T-helper 22 cell (primary cell): ENCODE data around the gene WDR45.

Experiments used
- DNase-seq: peaks from one replicate; pipeline ENCODE4 v3.0.0-alpha.2; 2020; ENCODE audit warnings: low read depth

The WDR45 gene

DNA sequence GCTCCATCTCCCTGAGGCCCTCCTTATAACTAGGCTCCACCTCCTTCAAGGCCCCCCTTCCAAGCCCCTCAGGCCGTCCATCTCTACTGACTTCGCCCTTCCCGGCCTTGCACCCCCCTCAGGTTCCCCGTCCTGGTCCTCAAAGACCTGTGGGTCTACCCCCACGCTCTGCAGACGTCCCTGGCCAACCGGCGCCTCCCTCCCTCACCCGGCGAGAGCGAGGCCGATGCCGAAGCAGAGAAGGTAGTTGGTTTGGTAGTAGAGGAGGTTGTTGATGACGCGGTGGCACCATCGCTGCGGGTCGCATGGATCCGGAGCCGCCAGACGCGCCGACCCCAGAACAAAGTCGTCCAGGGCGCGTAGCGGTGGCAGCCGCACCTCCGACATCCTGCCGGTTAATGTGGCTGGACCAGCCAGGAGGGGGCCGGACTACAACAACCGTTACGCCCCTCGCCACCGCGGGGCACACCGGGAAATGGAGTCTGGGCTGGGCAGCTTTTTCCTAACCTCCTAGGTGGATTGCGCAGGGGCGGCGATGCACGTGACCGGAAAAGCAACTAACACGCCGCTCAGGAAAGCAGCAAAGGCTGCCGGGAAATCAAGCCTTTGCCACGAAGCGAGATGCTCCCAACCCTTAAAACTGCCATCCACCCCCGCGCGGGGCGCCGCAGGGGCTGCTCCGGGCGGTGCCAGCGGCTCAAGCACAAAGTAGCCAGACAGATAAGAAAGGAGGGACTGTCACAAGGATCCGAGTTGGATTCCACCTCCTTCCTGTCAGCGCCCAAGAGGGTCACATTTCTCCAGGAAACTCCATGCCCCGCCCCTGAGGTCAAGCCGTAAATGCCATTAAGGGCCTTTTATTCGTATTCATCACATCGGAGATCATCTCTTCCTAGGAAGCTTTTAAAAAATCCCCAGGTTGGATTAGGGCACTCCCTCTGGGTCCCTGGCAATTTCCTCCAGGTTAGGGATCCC lies 5.8 kb downstream of the WDR45 start, which contains the start of gene PRAF2:
Gene PRAF2, minus strand, starts transcription at position 402 of the 975 bp plus-strand sequence. Its CDS starts 15 bp downstream, at position 387.
- peak; percentile 84 for DNase-seq

DNA sequence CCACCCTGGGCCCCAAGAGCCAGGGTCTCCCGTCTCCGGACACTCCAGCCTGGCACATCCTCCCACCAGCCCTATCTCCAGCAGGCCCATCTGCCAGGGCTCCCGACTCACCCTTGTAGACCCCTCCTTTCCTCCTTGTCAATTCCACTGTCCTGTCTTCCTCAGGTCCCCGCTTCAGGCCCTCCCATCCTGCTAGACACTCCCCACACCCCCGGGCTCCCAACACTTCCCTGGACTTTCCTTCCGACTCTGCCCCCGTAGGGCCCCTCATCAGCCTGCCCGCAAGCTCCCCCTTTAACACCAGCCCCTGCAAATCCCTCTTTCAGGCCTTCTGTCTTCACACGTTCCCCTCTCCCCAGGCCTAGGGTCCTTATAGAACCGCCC lies 7.0 kb downstream of the WDR45 start:
- no peak for DNase-seq

DNA sequence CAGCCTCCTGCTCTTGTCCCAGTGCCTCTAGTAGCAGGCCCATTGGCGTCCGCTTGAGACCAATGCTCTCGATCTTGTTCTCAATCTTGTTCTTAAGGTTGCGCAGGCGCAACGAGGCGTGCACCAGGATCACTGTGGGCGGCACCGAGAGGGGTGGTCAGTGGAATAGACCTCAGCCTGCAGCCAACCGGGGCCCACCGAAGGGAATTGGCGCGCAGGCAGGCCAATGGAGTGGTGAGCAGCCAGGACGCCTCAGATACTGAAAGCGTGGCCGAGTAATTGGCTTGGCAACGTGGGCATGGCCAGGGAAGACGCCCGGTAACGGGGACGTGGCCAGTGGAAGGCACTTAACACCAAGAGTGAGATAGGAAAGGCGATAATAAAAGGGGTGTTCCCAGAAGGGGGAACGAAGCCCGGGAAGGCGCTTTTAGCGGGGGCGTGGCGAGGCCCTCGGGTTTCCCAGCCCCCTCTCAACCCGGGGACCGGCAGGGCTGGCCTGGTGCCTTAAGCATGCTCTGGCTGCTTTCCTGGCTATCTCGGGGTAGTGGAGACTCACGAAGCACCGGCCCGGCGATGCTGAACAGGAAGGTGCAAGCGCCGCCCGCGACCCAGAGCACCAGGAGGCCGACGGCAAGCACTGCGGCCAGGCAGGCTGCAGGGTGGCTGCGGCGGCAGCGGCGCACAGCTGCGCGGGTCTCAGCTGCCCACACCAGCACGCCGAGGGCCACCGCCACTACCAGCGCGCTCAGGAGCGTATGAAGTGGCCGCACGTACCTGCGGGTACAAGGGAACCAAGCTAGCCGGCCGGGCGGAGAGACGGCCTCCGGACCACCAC lies 7.6 kb downstream of the WDR45 start:
- DNase-seq: no peak

DNA sequence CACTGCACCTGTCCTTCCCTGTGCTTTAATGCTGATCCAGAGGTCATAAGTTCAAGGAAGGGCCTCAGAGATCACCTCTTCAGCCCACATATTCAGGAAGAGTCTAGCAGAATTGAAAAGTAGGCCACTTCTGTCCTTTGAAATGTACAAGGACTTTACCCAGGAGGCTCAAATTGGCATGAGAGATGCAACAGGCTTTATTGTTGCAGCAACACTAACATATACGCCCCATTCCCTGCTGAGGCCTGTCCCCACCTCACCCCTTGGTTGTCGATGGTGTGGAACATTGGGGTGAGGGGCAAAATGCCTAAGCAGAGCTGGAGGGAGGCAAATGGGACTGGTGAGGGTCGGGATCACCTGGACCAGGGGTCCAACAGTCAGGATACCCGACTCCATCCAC lies 8.7 kb downstream of the WDR45 start:
- DNase-seq: no peak

DNA sequence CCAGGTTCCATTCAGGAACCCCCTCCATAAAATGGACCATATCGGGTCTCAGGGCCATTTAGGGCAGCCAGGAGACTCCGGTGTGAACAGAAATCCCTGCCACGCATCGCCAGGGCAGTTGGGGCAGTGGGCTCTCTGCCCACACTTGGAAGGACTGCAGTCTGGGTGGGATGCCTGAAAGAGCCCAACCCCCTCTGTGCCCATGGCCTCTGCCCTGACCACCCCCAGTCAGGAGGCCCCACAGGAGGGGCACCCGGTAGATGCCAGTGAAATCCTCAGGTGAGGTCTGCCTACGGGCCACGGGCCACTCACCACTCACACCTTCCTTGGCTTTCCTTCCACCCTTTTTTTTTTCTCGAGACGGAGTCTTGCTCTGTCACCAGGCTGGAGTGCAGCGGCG lies 10.6 kb downstream of the WDR45 start:
- no peak for DNase-seq

DNA sequence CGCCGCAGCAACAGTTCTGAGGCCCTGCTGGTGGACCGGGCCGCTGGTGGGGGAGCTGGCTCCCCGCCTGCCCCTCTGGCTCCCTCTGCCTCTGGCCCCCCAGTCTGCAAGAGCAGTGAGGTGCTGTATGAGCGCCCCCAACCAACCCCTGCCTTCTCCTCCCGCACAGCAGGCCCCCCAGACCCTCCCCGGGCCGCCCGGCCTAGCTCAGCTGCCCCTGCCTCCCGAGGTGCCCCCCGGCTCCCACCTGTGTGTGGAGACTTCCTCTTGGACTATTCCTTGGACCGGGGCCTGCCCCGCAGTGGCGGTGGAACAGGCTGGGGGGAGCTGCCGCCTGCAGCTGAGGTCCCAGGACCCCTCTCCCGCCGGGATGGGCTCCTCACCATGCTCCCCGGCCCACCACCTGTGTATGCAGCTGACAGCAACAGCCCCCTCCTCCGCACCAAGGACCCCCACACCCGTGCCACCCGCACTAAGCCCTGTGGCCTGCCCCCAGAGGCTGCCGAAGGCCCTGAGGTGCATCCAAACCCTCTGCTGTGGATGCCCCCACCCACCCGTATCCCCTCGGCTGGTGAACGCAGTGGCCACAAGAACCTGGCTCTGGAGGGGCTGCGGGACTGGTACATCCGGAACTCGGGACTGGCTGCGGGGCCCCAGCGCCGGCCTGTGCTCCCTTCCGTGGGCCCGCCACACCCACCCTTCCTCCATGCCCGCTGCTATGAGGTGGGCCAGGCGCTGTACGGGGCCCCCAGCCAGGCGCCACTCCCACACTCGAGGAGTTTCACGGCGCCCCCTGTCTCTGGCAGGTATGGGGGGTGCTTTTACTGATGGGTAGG lies 12.2 kb downstream of the WDR45 start:
- DNase-seq: no peak

DNA sequence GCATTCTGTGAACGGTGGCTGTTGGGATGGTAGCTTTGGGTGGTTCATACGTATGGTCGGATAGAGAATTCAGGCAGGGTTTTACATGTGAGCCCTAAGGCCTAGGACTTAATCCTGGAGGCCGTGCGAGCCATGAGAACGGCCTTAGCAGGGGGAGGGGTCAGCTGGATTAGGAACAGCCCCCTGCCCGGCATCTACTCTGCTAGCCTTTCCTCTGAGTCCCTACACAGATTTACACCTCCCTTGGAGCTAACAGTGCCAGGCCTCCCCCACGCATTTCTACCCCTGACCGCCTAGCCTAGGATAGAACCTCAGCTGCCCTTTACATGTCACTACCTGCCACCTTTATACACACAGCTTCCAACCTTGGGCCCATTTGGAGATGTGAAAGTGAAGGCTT lies 13.0 kb downstream of the WDR45 start:
- no peak for DNase-seq

DNA sequence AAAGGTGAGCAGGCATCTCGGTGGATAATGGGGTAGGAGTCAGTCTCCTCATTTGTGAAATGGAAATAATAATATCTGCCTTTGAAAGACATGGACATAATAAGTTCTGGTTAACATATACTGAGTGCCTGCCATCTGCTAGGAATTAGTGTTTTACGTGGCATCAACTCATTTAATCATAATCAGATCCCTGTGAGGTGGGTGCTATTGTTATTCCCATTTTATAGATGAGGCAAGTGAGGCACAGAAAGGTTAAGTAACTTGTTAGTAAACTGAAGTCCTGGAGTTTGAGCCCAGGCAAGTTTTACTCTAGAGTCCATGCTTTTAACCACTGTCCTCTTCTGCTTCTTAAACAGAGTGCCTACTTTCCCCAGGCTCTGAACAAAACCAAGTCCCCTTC lies 13.4 kb downstream of the WDR45 start:
- no peak for DNase-seq

DNA sequence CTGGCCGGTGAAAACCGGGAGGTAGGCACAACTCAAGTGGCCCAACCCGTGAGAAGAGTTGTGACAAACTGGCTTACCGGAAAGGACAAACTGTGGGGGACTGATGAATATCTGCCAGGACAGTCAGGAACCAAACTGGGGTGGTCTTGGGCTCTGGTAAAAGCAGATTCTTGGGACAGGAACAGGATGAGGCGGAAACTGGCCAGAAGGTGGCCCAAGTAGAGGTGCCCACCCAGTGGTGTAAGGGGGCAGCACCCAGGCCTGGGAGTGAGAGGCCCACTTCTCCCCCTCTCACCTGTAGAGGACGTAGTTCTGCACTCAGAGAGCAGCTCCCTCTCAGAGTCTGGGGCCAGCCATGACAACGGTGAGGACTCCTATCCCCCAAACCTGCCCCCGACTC lies 15.0 kb downstream of the WDR45 start:
- DNase-seq: no peak

DNA sequence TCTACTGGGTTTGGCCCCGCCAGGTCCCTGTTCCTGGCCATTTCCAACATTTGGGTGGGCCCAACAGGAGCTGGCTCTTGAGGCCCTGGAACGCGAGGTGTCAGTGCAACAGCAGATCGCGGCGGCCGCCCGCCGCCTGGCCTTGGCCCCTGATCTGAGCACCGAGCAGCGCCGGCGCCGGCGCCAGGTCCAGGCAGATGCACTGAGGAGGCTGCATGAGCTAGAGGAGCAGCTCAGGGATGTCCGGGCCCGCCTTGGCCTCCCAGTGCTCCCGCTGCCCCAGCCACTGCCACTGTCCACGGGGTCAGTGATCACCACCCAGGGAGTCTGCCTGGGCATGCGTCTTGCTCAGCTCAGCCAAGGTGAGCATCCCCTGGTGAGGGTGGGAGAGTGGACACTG lies 15.4 kb downstream of the WDR45 start:
- DNase-seq: no peak

DNA sequence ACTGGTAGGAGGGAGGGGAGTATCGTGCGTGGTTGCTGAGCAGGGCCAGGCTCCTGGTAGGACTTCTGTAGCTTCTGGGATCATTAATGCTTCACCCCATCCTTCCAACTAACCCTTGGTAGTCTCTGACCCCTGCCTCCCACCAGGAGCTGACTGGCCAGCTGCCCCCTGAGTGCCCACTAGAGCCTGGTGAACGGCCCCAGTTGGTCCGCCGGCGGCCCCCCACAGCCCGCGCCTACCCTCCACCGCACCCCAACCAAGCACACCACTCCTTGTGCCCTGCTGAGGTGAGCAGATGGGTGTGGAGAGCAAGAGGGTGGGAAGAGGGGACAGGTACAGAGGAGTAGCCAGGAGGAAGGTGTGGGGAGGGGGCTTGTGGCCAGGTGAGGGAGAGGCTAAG lies 16.0 kb downstream of the WDR45 start:
- DNase-seq: no peak

DNA sequence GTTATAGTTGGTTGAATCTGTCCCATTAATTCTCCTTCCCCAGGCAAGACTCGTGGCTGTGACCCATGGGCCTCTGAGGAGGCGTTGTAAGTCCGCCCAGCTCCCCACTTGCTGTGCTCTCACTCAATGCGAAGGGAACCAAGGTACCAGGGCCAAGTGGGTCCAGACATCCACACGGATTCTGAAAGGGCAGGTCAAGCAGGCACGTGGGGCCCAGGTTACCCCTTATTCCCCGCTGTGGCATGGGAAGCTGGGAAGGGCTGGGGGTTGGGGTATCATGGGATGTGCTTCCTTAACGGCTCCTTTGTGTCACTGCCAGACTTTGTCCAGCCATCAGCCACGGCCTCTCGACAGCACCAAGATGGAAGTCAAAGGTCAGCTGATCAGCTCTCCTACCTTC lies 17.8 kb downstream of the WDR45 start:
- no peak for DNase-seq

DNA sequence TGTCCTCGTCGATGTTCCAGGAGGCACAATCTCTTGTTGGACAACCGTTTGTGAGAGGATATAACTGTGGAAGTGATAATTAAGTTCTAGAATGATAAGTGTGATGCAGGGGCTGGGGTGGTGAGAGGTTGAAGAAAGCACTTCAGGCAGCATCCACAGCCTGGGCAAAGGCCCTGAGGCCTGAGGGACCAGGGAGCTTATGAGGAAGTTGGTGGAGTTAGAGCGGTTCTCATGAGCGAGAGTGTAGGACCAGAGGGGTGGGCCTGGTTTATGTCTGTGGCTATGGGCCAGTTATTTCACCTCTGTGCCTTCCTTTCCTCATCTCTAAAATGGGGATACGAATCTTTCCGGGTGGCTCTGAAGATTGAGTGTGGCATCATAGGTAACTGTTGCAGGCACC lies 18.2 kb downstream of the WDR45 start:
- no peak for DNase-seq

DNA sequence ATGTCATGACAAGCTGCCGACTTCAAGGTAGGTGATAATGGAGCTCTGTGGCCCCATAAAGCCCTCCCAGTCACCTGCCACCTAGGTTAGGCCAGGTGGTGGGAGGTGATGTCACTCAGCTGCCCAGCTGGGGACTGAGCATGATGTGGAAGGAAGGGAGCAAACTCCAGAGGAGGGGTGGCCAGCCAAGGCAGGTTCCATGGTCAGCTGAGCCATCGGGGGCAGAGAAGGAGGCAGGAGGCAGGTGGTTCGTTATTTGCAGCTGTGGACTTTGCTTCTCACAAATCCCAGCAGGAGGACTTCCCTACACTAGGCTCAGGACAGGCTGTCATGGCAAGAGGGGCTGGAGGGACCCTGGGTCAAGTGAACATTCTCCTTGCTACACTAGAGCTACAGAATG lies 18.8 kb downstream of the WDR45 start:
- no peak for DNase-seq

DNA sequence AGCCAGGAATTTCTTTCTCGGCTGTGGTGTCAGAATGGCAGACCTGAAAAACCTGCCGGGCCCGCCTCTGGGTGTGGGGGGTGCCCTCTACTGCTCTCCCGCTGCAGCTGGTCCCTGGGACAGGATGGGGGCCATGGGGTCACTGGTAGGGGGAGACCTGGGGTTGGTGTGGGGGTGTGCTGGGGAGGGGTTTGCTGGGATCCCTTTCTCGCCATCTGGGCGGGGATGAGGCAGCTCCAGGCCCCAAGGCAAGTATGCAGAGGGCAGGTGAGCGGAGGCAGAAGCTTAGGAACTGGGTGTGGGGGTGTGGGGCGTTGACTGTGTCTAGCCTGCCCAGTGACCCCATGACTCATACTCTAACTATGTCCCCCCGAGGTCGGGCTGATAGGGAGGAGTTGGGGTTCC lies 20.0 kb downstream of the WDR45 start:
- no peak for DNase-seq

DNA sequence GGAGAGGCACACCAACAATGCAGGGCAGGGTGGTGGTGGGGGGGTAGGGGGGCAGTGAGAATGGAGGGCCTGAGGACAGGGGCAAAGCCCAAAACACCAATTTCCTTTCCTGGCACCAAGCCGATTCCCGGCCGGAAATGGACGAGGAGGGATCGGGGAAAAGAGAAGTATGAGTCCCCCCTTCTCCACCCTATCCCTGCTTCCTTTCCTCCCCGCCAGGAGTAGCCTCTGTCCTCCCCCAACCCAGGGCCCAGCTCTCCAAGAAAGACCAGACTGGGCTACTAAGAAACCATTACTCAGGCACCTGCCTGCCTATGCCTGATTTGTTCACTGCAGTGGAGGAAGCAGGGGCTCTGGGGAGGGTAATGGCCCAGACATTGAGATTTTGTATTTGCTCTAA lies 20.5 kb downstream of the WDR45 start:
- DNase-seq: no peak

DNA sequence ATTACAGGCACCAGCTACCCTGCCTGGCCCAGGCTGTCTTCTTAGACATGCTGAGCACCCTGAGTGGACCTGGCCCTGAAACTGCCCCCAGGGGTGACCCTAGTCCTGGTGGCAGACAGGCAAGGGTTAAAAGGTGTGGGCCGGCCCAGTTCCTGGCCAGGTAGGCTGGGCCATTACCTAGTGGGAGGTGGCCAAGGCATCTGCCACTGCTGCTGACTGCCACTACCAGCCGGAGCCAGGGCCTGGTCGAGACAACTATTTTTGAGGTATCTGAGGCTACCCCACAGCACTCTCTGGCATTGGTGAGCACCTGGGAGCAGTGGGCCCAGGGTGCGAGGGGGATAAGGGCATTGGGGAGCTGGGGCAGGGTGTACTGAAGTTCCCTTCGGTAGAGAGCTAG lies 20.9 kb downstream of the WDR45 start, which contains the start of gene CCDC120:
Gene CCDC120, plus strand, starts transcription at position 206 of the 400 bp plus-strand sequence. CDS start 3,043 bp downstream, outside the sequence.
- no peak for DNase-seq

DNA sequence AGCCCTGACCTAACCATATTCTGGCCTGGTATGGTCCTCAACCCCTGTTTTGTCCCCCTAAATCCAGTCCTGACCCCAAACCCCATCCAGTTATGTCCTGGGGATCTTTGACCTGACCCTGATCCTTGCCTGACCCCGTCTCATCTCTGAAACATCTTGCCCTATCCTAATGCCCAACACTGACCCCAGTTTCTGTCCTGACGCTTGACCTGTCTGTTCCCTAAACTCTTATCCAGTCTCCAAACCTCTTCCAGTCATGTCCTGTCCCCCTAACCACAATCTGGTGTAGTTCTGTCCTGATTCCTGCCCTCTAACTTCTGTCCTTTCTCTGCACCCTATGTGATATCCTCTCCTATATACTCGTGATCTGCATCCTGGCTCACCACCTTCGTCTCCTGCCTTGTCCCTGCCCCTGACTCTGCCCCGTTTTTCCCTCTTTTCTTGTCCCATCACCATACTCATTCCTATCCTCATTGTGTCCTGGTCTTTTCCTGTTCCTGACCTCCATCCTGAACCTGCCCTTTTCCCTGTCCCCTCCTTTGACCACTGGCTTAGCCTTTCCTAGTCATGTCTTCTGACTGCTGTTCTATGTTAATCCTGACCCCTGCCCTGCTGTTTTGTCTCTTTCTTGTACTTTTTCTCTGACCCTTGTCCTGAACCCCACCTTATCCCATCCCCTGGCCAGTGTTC lies 25.5 kb downstream of the WDR45 start:
- DNase-seq: no peak

DNA sequence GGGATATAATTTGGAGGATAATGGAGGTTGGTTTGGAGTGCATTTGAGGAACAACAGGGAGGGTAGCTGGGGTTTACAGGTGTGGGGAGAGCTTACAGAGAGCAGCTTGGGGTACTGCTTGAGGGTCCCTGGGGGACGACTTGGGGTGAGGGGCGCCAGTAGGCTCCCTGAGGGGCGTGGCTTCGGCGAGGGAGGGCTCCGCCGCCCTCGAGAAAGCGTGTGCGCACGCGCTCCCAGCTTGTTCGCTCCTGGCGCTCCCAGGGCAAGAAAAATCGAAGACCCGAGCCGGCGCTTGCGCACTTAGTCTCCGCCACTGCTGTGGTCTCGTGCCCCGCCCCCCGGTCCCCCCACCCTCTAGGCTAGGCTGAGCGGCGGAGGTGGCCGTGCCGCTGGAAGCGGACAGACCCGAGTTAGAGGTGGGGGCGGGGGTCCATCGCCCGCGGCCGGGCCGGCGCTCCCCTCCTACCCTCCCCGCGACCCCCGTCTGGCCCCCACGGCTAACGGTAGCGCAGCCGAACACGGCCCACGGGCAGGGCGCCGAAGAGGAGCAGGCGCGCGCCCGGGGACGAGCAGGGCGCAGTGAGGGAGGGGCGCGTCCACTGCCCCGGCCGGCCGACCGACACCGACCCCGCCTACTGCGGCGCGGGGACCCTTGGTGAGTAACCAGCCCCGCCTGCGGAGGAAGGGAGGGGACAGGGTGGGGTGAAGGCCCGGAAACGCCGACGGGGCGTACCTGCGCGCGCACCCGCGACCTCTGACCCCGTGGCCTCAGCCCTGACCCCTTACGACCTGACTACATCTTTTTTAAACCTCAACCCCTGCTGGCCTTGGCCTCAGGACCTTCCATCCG lies 26.2 kb downstream of the WDR45 start:
- peak; percentile 30 for DNase-seq

DNA sequence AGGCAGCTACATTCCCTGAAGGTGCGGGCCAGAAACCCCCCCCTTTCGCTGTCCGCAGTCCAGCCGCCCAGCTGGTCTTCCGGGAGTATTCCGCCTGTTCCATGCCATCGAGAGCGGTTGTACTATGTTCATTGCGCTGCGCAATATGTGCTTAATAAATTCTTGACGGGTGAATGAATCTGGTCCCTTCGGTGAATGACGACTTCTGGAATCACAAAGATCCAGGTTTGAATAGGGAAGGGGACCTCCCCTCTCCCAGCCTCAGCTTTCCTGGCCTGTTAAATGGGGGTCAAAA lies 35.8 kb downstream of the WDR45 start:
- no peak for DNase-seq
